T-cell (primary cell): ENCODE measurements around the gene FOXL3. TPM values are rescaled to one million over a fixed set of nuclear protein-coding genes. Genes with fewer than 3 reads are reported as not detected.

Source experiments
- ATAC-seq, 4 experiments: fragments of 200-7000 bp in 3 of 4; fragments of 150-1000 bp in 1 of 4; cut with Tn5 transposase; replicated peaks in 1 of 4; 1 replicate in 3 of 4; 2 replicates in 1 of 4; pipeline ENCODE4 v1.10.0; 2021; ENCODE audit warnings: moderate library complexity in 3 of 4, mild to moderate bottlenecking in 2 of 4, moderate number of reproducible peaks in 1 of 4
- CTCF ChIA-PET, 2 donors: fragments of 300-600 bp; sonication (Branson Sonifier 250); formaldehyde crosslinking; loops; one replicate each; lab custom pipeline; 2022; ENCODE audit warnings: antibody characterized with exemption in 2 of 2; lab: Charles Lee
- POLR2A ChIA-PET, 2 donors: fragments of 300-600 bp; sonication (Branson Sonifier 250); formaldehyde crosslinking; loops; one replicate each; lab custom pipeline; 2022; ENCODE audit warnings: antibody characterized with exemption in 2 of 2; lab: Charles Lee
- DNase-seq, 35 experiments: peaks; one replicate each; pipeline versions ENCODE4 v3.0.0 to v3.0.0-alpha.2; 2013 to 2023
- H3K27ac ChIP-seq: one replicate; pipeline ENCODE4 v1.5.1; 2013; ENCODE audit warnings: low read length
- H3K27me3 ChIP-seq, 2 experiments: replicated peaks in 1 of 2; 1 replicate in 1 of 2; 2 replicates in 1 of 2; pipeline versions ENCODE4 v1.6.1 to v1.7.0; 2013; ENCODE audit warnings: low read length in 1 of 2, mixed read lengths in 1 of 2; ENCODE audit not compliant: control insufficient read depth in 2 of 2, insufficient read depth in 2 of 2; ENCODE audit errors: extremely low read depth in 1 of 2
- H3K36me3 ChIP-seq, 2 donors: 1 replicate in 1 of 2; 2 replicates in 1 of 2; pipeline versions ENCODE4 v1.6.1 to v1.7.0; 2013; ENCODE audit warnings: low read length in 1 of 2; ENCODE audit not compliant: control insufficient read depth in 2 of 2, insufficient read depth in 1 of 2; ENCODE audit errors: extremely low read depth in 1 of 2
- H3K4me1 ChIP-seq, 2 experiments: 1 replicate in 1 of 2; 2 replicates in 1 of 2; pipeline versions ENCODE4 v1.6.1 to v1.7.0; 2013; ENCODE audit warnings: low read length in 2 of 2, mixed read lengths in 1 of 2; ENCODE audit not compliant: insufficient read depth in 2 of 2, control insufficient read depth in 1 of 2; ENCODE audit errors: extremely low read depth in 1 of 2
- H3K4me3 ChIP-seq, 2 donors: 1 replicate in 1 of 2; 2 replicates in 1 of 2; pipeline versions ENCODE4 v1.5.1 to v1.7.0; 2013; ENCODE audit warnings: mild to moderate bottlenecking in 2 of 2, low read length in 1 of 2, moderate library complexity in 1 of 2; ENCODE audit not compliant: control insufficient read depth in 1 of 2; ENCODE audit errors: extremely low read depth in 1 of 2
- H3K9me3 ChIP-seq: 2 replicates; pipeline ENCODE4 v1.7.0; 2013
- H3K27ac Mint-ChIP-seq, 2 donors: one replicate each; pipeline ENCODE4 v1.8.0; 2020 to 2021; ENCODE audit warnings: mild to moderate bottlenecking in 2 of 2, mixed read lengths in 2 of 2
- H3K27me3 Mint-ChIP-seq, 2 donors: one replicate each; pipeline ENCODE4 v1.8.0; 2021 to 2022; ENCODE audit warnings: mixed read lengths in 2 of 2
- H3K36me3 Mint-ChIP-seq: one replicate; pipeline ENCODE4 v1.8.0; 2021; ENCODE audit warnings: mixed read lengths
- H3K4me1 Mint-ChIP-seq, 3 donors: one replicate each; pipeline ENCODE4 v1.8.0; 2020 to 2022; ENCODE audit warnings: mixed read lengths in 3 of 3, mild to moderate bottlenecking in 1 of 3
- H3K4me3 Mint-ChIP-seq, 3 donors: one replicate each; pipeline ENCODE4 v1.8.0; 2020 to 2022; ENCODE audit warnings: mild to moderate bottlenecking in 3 of 3, mixed read lengths in 3 of 3, moderate library complexity in 3 of 3
- H3K9me3 Mint-ChIP-seq, 3 donors: one replicate each; pipeline ENCODE4 v1.8.0; 2020 to 2022; ENCODE audit warnings: mixed read lengths in 3 of 3
- whole genome bisulfite sequencing: methylation state at CpG from one replicate; pipeline ENCODE4 v1.1.5; 2013; ENCODE audit warnings: missing lambda C conversion rate; ENCODE audit not compliant: insufficient coverage; 5-methylcytosine and 5-hydroxymethylcytosine counted together
- total RNA-seq, 35 experiments: library from RNA in 6 of 35; stranded (reverse) in 6 of 35; fragments of 120-200 nt in 1 of 35; gene quantifications; one replicate each; pipeline versions ENCODE4 v1.2.1 to v1.2.4 and lab custom pipeline; 2013 to 2026

Gene FOXL3
- total RNA-seq, 5 donors from 2014 or later (not counting 1 experiment from before 2014, with no cell fraction given): not detected

DNA sequence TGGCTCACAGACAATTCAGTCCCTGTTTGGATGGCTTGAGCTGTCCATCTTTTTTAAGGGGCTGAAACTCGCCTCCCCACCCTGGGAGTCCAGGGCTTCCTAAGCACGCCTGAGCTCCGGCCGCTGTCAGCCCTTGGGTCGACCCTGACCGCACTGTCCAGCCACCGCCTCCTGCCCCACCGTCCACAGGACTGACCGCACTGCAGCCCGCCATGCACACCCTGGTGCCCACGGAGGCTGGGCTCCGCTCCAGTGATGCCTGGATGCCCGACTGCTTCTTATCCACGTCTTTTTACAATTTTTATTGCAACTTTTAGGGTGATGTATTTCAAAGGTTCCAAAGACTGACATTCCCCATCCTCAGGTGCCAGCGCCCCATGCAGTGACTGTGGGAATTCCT, 39.4 kb upstream of the FOXL3 start:
- DNase-seq (no peak), ATAC-seq (no peak)
- no peak overlapping the region for H3K4me3 Mint-ChIP-seq
- no peaks in the 10 kb centered on the region for H3K36me3 Mint-ChIP-seq
- H3K4me3 ChIP-seq: no peak overlapping the region
- H3K27ac ChIP-seq: no peak overlapping the region
- CTCF ChIA-PET: no interaction called here
- H3K27me3 ChIP-seq: peaks cover 0 to 9% of the 10 kb centered on the region in 2 experiments
- no peaks in the 10 kb centered on the region for H3K9me3 Mint-ChIP-seq
- 85% methylated on average over 13 of the region's 15 CpGs for WGBS
- no peak overlapping the region for H3K27ac Mint-ChIP-seq
- H3K9me3 ChIP-seq: no peaks in the 10 kb centered on the region
- H3K4me1 ChIP-seq: no peaks in the 10 kb centered on the region
- H3K27me3 Mint-ChIP-seq: peaks cover 0 to 4% of the 10 kb centered on the region in 2 donors
- POLR2A ChIA-PET: no interaction called here
- no peaks in the 10 kb centered on the region for H3K4me1 Mint-ChIP-seq
- H3K36me3 ChIP-seq: no peaks in the 10 kb centered on the region

- Mint-ChIP-seq H3K4me1 (no peaks in the 10 kb centered on the region), H3K4me3 (no peak overlapping the region), H3K9me3 (no peaks in the 10 kb centered on the region), H3K27me3 (peaks cover 0 to 4% of the 10 kb centered on the region in 2 donors), H3K27ac (no peak overlapping the region), H3K36me3 (no peaks in the 10 kb centered on the region)
- no peak for DNase-seq
- Histone ChIP-seq H3K4me3 (no peak overlapping the region), H3K4me1 (no peaks in the 10 kb centered on the region), H3K36me3 (no peaks in the 10 kb centered on the region), H3K9me3 (no peaks in the 10 kb centered on the region), H3K27ac (no peak overlapping the region), H3K27me3 (peaks cover 0 to 11% of the 10 kb centered on the region in 2 experiments)
- ATAC-seq: no peak
- 92% methylated on average over 20 of the region's 20 CpGs for WGBS
- POLR2A ChIA-PET: no interaction called here
- CTCF ChIA-PET: no interaction called here
Observed at GRCh38 chr7:251005-251404, 39.0 kb upstream of the FOXL3 start.

- no peaks in the 10 kb centered on the region for H3K36me3 Mint-ChIP-seq
Observed at GRCh38 chr7:251446-252175, 38.4 kb upstream of the FOXL3 start.

GRCh38 chr7:252216-252965, 37.6 kb upstream of the FOXL3 start:
- H3K27me3 ChIP-seq: peaks cover 0 to 16% of the 10 kb centered on the region in 2 experiments
- 83% methylated on average over 27 of the region's 29 CpGs for WGBS
- Mint-ChIP-seq H3K36me3 (no peaks in the 10 kb centered on the region), H3K9me3 (no peaks in the 10 kb centered on the region), H3K27me3 (peaks cover 0 to 4% of the 10 kb centered on the region in 2 donors), H3K27ac (no peak overlapping the region), H3K4me3 (no peak overlapping the region), H3K4me1 (no peaks in the 10 kb centered on the region)
- POLR2A ChIA-PET: no interaction called here
- no peak overlapping the region for H3K4me3 ChIP-seq
- no peak for ATAC-seq
- CTCF ChIA-PET: no interaction called here
- DNase-seq: no peak
- no peaks in the 10 kb centered on the region for H3K36me3 ChIP-seq
- no peaks in the 10 kb centered on the region for H3K9me3 ChIP-seq
- H3K4me1 ChIP-seq: no peaks in the 10 kb centered on the region
- H3K27ac ChIP-seq: no peak overlapping the region

More at GRCh38 chr7:251446-252175, 38.4 kb upstream of the FOXL3 start:
- H3K9me3 Mint-ChIP-seq: no peaks in the 10 kb centered on the region
- ATAC-seq (no peak), DNase-seq (no peak)
- no peak overlapping the region for H3K4me3 Mint-ChIP-seq
- H3K27me3 Mint-ChIP-seq: peaks cover 0 to 4% of the 10 kb centered on the region in 2 donors
- Histone ChIP-seq H3K4me1 (no peaks in the 10 kb centered on the region), H3K27me3 (peaks cover 0 to 11% of the 10 kb centered on the region in 2 experiments), H3K4me3 (no peak overlapping the region), H3K36me3 (no peaks in the 10 kb centered on the region), H3K9me3 (no peaks in the 10 kb centered on the region), H3K27ac (no peak overlapping the region)
- POLR2A ChIA-PET: no interaction called here
- no peaks in the 10 kb centered on the region for H3K4me1 Mint-ChIP-seq
- H3K27ac Mint-ChIP-seq: no peak overlapping the region
- 86% methylated on average over 21 of the region's 21 CpGs for WGBS
- CTCF ChIA-PET: no interaction called here

- Mint-ChIP-seq H3K36me3 (no peaks in the 10 kb centered on the region), H3K4me1 (no peaks in the 10 kb centered on the region), H3K27ac (no peak overlapping the region), H3K4me3 (no peak overlapping the region), H3K27me3 (peaks cover 0 to 4% of the 10 kb centered on the region in 2 donors), H3K9me3 (no peaks in the 10 kb centered on the region)
- Histone ChIP-seq H3K27me3 (peaks cover 0 to 17% of the 10 kb centered on the region in 2 experiments), H3K4me3 (no peak overlapping the region), H3K36me3 (no peaks in the 10 kb centered on the region), H3K27ac (no peak overlapping the region), H3K4me1 (no peaks in the 10 kb centered on the region), H3K9me3 (no peaks in the 10 kb centered on the region)
- ChIA-PET POLR2A (no interaction called here), CTCF (no interaction called here)
- ATAC-seq (no peak), DNase-seq (no peak)
- 88% methylated on average over 22 of the region's 22 CpGs for WGBS
Observed at GRCh38 chr7:252981-253380, 37.0 kb upstream of the FOXL3 start.

DNA sequence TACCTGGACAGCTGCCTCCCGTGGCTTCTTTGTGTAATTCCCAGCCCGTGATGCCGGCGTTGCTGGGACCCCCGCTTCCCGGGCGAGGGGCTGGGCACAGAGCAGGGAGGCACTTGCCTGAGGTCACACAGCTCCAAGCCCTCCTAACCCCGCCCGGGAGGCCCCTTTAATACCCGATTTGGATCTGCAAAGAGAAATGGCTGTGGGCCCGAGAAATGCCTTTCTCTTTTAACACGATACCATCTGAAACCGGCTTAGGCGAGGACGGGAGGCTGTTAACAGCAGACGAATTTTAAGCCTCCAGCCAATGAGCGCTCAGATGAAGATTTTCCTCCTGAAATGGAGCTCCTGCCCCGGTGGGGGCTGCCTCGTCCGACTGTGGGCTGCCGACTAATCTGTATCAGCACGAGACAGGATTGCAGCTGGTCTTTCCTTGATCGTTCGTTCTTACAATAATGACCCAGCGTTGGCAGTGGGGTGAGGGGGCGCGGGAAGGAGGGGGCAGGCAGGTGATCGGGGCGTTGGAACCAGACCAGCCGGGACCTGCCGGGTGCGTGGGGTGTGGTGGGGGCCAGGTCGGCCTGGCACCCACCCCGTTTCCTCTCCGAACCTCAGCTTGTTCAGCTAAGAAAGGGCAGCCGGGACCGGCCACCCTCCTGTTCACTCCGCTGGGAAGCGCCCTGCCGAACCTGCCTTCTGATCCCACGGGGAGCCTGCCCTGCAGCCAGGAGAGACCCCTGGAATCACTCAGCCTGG, 36.2 kb upstream of the FOXL3 start:
- Mint-ChIP-seq H3K4me1 (no peaks in the 10 kb centered on the region), H3K27me3 (peaks cover 0 to 4% of the 10 kb centered on the region in 2 donors), H3K27ac (no peak overlapping the region), H3K36me3 (no peaks in the 10 kb centered on the region), H3K9me3 (no peaks in the 10 kb centered on the region), H3K4me3 (no peak overlapping the region)
- POLR2A ChIA-PET: no interaction called here
- Histone ChIP-seq H3K36me3 (no peaks in the 10 kb centered on the region), H3K4me3 (no peak overlapping the region), H3K27ac (no peak overlapping the region), H3K9me3 (no peaks in the 10 kb centered on the region), H3K4me1 (no peaks in the 10 kb centered on the region), H3K27me3 (peaks cover 0 to 17% of the 10 kb centered on the region in 2 experiments)
- WGBS: 85% methylated on average over 39 of the region's 41 CpGs
- ATAC-seq (no peak), DNase-seq (no peak)
- CTCF ChIA-PET: no interaction called here
